ENCODE results near the gene CTNNA2. TPM values are rescaled to one million over a fixed set of nuclear protein-coding genes. Genes with fewer than 3 reads are reported as not detected.

CTNNA2 gene
- total RNA-seq, 4 donors from 2014 or later: 0.40 to 1.7 (median 1.5) TPM; not detected in 1

DNA sequence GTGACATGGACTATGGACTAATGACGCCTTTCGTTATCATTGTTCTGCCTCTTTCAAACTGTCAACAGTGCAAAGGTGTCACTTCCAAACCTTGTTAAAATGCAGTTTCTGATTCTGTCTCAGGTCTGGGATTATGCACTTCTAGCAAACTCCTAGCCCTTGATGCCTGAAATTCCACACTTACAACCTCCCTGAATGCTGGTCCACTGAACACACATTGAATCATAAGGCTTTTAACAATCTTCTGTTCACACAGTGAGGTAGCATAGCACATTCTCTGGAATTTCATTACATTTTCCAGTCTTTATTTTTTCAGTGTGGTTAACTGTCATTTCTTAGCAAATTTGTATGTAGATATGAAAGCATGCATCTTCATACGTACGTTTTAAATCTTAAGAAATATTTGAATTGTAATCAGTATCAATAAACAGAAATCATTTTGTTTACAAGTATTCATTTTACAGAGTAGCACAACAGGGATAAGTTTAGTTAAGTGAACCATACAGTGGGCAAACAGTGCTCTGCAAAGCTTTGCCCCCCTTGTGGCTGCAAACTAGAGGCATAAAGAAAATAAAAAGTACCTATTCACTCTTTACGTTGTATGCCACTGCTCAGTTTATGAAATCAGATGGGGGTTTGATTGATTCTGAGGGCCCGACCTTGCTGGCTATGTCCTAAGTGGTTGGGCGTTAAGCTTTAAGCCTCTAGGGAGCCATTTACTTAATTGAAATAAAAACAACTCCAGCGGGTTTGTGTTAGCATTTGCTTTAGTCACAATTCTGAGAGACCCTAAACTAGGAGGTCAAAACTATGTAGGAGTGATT, 540.9 kb downstream of the CTNNA2 start:
- in situ Hi-C loops (cut with MboI; ENCODE audit: low pct_ligation_motif_present in 1 of 4, low pct_unique_long_range_greater_than_20kb in 1 of 4, low sequenced_read_pairs in 3 of 4) (loop anchor here in 1 of 4 donors (25.0 kb wide), 1 partner anchor 459 kb away; no protein-coding TSS in a partner anchor), intact Hi-C loops (cut with DNase I; ENCODE audit: low total_unique reads) (no loop called here)
- H3K4me3 ChIP-seq: no peak overlapping the region
- 43 to 55% methylated on average over 8 of the region's 8 CpGs for WGBS, 2 donors (ENCODE audit: low coverage in 1 of 2)
- no peaks in the 10 kb centered on the region for H3K27me3 ChIP-seq
- no peak for DNase-seq
- H3K9me3 ChIP-seq: no peaks in the 10 kb centered on the region
- H3K4me1 ChIP-seq: no peaks in the 10 kb centered on the region
- TF ChIP-seq, protein P1, sequence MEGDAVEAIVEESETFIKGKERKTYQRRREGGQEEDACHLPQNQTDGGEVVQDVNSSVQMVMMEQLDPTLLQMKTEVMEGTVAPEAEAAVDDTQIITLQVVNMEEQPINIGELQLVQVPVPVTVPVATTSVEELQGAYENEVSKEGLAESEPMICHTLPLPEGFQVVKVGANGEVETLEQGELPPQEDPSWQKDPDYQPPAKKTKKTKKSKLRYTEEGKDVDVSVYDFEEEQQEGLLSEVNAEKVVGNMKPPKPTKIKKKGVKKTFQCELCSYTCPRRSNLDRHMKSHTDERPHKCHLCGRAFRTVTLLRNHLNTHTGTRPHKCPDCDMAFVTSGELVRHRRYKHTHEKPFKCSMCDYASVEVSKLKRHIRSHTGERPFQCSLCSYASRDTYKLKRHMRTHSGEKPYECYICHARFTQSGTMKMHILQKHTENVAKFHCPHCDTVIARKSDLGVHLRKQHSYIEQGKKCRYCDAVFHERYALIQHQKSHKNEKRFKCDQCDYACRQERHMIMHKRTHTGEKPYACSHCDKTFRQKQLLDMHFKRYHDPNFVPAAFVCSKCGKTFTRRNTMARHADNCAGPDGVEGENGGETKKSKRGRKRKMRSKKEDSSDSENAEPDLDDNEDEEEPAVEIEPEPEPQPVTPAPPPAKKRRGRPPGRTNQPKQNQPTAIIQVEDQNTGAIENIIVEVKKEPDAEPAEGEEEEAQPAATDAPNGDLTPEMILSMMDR (IDR thresholded peaks at IDR 0.05): no peak
- TF ChIP-seq POLR2A (IDR thresholded peaks at IDR 0.05) (no peak), POLR2AphosphoS5 (IDR thresholded peaks at IDR 0.05) (no peak), EP300 (IDR thresholded peaks at IDR 0.05; ENCODE audit: low read depth) (no peak)
- no peak overlapping the region for H3K27ac ChIP-seq
- no peaks in the 10 kb centered on the region for H3K36me3 ChIP-seq

DNA sequence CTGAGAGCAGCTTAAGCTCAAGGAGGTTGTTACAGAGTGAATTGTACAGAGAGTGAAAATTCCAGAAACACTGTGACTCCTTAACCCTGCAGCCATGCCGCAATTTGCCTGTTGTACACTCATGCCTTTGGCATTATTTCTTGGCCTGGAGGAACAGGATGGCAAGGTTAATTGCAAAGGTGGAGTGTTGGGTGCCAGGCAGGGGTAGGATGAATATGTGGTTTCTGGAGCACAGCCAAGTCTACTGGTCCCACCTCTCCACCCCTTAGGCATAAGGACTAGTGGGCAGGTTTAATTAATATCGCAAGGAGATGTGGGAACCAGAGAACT, 541.5 kb downstream of the CTNNA2 start:
- Histone ChIP-seq H3K27ac (no peak overlapping the region), H3K27me3 (no peaks in the 10 kb centered on the region), H3K4me3 (no peak overlapping the region), H3K9me3 (no peaks in the 10 kb centered on the region), H3K4me1 (no peaks in the 10 kb centered on the region), H3K36me3 (no peaks in the 10 kb centered on the region)
- intact Hi-C loops (cut with DNase I; ENCODE audit: low total_unique reads) (no loop called here), in situ Hi-C loops (cut with MboI; ENCODE audit: low pct_ligation_motif_present in 1 of 4, low pct_unique_long_range_greater_than_20kb in 1 of 4, low sequenced_read_pairs in 3 of 4) (loop anchor here in 1 of 4 donors (25.0 kb wide), 1 partner anchor 458 kb away; no protein-coding TSS in a partner anchor)
- TF ChIP-seq EP300 (IDR thresholded peaks at IDR 0.05; ENCODE audit: low read depth) (no peak), POLR2AphosphoS5 (IDR thresholded peaks at IDR 0.05) (no peak), POLR2A (IDR thresholded peaks at IDR 0.05) (no peak)
- TF ChIP-seq, protein P1 (IDR thresholded peaks at IDR 0.05): no peak
- DNase-seq: no peak
- 79% methylated on average over 2 of the region's 2 CpGs; no CpG with 5 or more reads in 1 of the 2 donors for WGBS, 2 donors (ENCODE audit: low coverage in 1 of 2)

DNA sequence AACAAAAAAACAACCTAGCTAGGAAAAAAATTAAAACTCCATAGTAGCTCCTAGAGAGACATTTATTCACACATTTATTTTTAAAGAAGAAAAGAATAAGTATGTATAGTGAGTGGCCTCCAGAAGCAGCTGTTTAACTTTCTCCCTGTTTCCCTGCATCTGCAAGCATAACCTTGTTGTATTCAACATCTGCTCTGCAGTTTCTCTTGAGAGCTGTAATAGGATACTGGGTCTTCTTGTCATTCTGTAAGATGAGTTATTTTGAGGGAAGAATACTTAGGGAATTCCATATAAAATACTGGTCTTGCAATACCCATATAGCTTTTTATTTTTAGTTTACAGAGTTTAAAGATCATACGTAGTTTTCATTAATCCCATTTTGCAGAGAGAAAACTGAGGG, 545.1 kb downstream of the CTNNA2 start:
- WGBS, 2 donors (ENCODE audit: low coverage in 1 of 2): 85 to 89% methylated on average over 1 of the region's 1 CpG
- intact Hi-C loops (cut with DNase I; ENCODE audit: low total_unique reads) (no loop called here), in situ Hi-C loops (cut with MboI; ENCODE audit: low pct_ligation_motif_present in 1 of 4, low pct_unique_long_range_greater_than_20kb in 1 of 4, low sequenced_read_pairs in 3 of 4) (loop anchor here in 1 of 4 donors (25.0 kb wide), 1 partner anchor 454 kb away; no protein-coding TSS in a partner anchor)

DNA sequence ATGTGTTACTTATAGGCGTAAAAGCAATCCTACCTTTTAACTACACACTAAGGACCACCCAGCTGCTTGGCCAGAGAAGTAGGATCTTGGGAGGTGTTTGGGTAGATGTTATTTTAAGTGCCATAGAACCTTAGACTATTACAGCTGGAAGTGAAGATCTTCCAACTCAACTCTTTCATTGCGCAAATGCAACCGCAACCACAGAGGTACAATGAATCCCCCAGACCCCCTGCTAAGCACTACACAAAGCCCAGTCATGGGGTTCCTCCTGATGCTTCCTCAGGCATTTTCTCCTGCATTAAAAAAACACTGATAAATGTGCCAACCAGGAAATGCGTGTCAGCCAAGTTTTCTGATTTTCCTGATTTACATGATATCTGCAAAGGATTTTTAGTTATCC, 545.7 kb downstream of the CTNNA2 start:
- H3K27ac ChIP-seq: no peak overlapping the region
- in situ Hi-C loops (cut with MboI; ENCODE audit: low pct_ligation_motif_present in 1 of 4, low pct_unique_long_range_greater_than_20kb in 1 of 4, low sequenced_read_pairs in 3 of 4): loop anchor here in 1 of 4 donors (25.0 kb wide), 1 partner anchor 454 kb away; no protein-coding TSS in a partner anchor
- H3K4me1 ChIP-seq: no peaks in the 10 kb centered on the region
- TF ChIP-seq EP300 (IDR thresholded peaks at IDR 0.05; ENCODE audit: low read depth): no peak
- TF ChIP-seq POLR2A (IDR thresholded peaks at IDR 0.05): no peak
- TF ChIP-seq POLR2AphosphoS5 (IDR thresholded peaks at IDR 0.05): no peak
- TF ChIP-seq, protein P1 (IDR thresholded peaks at IDR 0.05): no peak
- WGBS, 2 donors (ENCODE audit: low coverage in 1 of 2): 85 to 89% methylated on average over 4 of the region's 4 CpGs
- H3K36me3 ChIP-seq: no peaks in the 10 kb centered on the region
- H3K9me3 ChIP-seq: no peaks in the 10 kb centered on the region
- intact Hi-C loops (cut with DNase I; ENCODE audit: low total_unique reads): no loop called here
- no peaks in the 10 kb centered on the region for H3K27me3 ChIP-seq
- H3K4me3 ChIP-seq: no peak overlapping the region
- DNase-seq: no peak

More for the DNA sequence above, 545.1 kb downstream of the CTNNA2 start:
- H3K27ac ChIP-seq: no peak overlapping the region
- DNase-seq: no peak
- no peaks in the 10 kb centered on the region for H3K4me1 ChIP-seq
- TF ChIP-seq, protein P1 (IDR thresholded peaks at IDR 0.05): no peak
- TF ChIP-seq POLR2A (IDR thresholded peaks at IDR 0.05) (no peak), EP300 (IDR thresholded peaks at IDR 0.05; ENCODE audit: low read depth) (no peak), POLR2AphosphoS5 (IDR thresholded peaks at IDR 0.05) (no peak)
- no peaks in the 10 kb centered on the region for H3K27me3 ChIP-seq
- no peak overlapping the region for H3K4me3 ChIP-seq
- no peaks in the 10 kb centered on the region for H3K9me3 ChIP-seq
- no peaks in the 10 kb centered on the region for H3K36me3 ChIP-seq

All from transverse colon (tissue), 4 donors.